ENCODE results near the gene AFTPH.

DNA sequence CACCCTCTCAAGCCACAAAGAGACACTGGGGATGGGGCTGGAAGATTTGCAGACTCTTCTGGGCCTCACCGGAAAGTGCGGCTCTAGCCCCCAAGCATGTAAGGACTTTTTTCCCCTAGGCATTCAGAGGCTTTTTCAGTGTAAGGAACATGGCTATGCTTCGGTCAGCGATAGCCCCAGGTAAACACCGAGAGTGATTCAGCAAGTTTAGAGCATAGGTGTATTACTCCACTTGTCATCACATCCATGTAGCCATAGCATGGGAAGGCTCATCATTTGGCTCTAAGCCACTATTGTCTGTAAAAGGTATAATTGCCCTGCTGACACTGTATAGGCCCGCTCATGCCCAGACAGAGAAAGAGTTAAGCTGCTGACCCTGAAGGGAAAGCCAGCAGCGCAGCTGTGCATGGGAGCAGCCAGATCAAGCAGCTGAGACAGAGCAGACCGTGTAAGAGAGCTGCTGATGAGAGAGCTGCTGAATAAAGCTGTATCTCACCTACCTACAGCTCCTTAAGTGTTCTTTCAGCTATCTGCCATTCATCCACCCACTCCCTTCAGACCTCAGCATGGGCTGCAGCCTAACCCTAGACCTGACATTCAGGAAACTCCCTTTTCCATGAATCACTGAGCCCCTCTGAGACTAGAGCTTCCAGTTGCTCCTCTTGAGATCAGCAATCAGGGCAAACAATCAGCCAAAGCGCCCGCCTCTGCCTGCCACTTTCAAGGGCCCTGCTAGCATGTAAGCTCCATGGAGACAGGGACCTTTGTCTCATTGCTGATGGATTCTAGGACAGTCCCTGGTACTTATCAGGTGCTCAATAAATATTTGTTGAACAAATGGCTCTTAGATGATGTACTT is 44.6 kb upstream of the AFTPH start:
- TF ChIP-seq CTCF (IDR thresholded peaks at IDR 0.05) (no peak), POLR2A (IDR thresholded peaks at IDR 0.05) (no peak), POLR2AphosphoS5 (IDR thresholded peaks at IDR 0.05; ENCODE audit: insufficient read depth in 1 of 2, low read depth in 1 of 2) (no peak)

Measured in vagina (tissue), 2 donors.